HG02981 (cell line): ENCODE measurements around the gene SMARCD3.

Source experiments
- ATAC-seq: cut with Tn5 transposase; IDR thresholded peaks from one replicate; pipeline ENCODE4 v1.9.1; 2021; ENCODE audit warnings: mild to moderate bottlenecking, moderate library complexity; ENCODE audit not compliant: unreplicated experiment

Gene SMARCD3

DNA sequence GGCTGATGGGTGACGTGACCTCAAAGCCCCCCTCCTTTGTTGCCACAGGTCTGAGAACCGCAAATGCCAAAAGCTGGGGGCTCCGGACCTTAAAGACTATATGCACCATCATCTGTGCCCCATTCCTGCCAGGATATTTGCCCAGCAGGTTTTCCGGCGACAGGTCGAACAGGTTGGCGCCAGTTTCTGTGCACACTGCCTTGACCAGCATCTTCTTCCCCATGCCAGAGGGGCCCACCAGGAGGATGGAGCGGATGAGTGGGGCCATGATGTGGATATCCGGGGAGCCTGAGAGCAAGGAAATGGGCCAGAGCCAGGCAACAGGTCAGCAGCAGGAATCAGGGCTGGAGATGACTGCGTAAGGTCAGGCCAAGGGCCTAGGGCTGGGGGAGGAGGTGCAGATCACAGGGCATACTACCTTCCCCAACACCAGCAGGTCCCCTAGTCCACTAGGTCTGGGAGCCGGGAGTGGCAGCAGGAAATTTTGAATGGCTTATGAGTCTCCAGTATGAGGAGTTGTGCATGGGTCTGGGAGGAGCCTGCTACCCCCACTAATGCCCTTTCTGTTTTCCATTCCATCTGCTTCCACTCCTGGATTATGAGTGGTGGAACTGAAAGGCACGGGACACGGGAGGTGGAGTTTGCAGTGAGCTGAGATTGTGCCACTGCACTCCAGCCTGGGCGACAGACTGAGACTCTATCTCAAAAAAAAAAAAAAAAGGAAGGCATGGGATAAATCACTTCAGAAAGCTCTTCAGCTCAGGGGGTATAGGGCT lies 55.1 kb downstream of the SMARCD3 start:
- ATAC-seq: no peak

- no peak for ATAC-seq
These were observed 56.4 kb downstream of the SMARCD3 start for GRCh38 chr7:151192002-151192539.

DNA sequence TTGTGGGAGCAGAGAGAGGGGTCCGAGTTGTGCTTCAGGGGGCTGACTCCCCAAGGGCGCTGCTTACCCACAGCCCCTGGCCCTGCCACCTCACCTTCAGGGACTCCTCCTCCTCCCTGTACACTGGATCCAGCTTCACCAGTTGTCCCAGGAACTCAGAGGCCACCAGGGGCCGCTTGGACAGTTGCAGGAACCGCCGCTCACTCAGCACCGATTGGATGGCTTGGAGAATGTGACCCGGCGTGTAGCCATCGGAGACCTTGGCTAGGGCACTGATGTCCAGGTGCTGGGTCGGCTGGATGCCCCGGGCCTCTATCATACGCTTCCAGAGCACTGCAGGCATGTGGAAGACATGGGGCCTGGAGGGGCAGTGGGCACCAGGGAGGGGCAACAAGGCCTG lies 57.0 kb downstream of the SMARCD3 start:
- no peak for ATAC-seq

DNA sequence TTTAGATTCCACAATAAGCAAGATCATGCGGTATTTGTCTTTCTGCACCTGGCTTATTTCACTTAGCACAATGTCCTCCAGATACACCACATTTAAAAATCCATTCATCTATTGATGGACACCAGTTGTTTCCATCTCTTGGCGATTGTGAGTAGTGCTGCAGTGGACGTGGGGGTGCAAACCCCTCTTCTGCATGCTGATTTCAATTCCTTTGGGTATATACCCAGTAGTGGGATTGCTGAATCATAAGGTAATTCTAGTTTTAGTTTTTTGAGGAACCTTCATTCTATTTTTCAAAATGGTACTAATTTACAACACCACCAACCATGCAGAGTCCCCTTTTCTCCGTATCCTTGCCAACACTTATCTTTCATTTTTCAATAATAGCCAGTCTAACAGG lies 59.5 kb downstream of the SMARCD3 start:
- ATAC-seq: no peak
